Measurements from ENCODE around the gene ZBTB2.
"Not testable (repeated sequence)": the region's sequence is repeated elsewhere in the genome, so short reads cannot be mapped to it uniquely, and the experiment has no call there.

DNA sequence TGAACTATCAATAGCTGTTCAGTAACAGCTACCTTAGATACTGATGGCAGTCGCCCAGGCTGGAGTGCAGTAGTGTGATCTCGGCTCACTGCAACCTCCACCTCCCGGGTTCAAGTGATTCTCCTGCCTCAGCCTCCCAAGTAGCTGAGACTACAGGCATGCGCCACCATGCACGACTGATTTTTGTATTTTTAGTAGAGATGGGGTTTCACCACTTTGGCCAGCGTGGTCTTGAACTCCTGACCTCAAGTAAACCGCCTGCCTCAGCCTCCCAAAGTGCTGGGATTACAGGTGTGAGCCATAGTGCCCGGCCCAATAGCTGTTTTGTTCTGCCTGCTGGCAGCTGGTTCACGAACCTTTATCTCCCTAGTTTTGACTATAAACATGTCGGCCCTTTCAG lies 48.6 kb downstream of the ZBTB2 start:
- TF ChIP-seq SUZ12 (IDR thresholded peaks at IDR 0.05; ENCODE audit: extremely low read depth, insufficient read depth, insufficient read length); YY1 (IDR thresholded peaks at IDR 0.05; ENCODE audit: insufficient read depth, insufficient read length); ZNF274 (IDR thresholded peaks at IDR 0.05; ENCODE audit: low read depth, low read length): not testable (repeated sequence)
